Measurements from ENCODE around the gene ING5.

Gene ING5

DNA sequence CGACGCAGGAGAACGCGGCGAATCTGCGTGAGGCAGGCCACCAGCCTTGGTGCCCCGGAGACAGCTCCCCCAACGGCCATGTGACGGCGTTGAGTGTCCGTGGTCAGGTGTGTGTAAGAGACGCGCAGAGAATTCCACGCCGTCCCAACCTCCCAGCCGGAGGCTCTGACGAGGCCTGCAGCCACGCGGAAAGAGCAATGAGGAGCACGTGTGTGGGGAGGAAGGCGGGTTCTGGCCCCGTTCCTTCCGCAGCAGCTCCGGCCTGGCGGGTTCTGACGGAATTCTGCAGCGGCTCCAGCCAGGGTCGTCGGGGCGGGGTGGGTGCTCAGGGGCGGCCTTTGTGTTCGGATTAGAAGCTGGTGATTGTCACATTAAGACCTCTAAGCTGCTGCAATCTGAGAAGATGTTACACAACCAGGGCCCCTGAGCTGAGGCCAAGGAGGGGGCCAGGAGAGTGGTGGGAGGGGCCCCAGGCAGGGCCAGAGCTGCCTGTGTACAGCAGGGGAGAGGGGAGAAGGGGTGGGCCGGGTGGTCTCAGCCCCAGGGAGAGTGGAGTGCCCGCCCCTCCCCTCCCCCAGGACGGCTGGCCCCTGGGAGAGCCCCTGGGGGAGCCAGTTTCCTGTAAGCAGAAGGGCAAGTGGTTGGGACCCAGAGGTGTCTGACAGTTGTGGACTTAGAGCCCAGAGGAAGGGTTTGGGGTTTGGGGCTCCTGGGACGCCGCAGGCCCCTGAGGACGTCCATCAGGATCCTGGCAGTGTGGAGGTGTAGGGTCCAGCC is 69.6 kb downstream of the ING5 start:
- DNase-seq (ENCODE audit: low spot score), result no peak
- ChIA-PET CTCF (no interaction called here), POLR2A (ENCODE audit: low non-redundant PET) (no interaction called here)
- no peak overlapping the region for H3K27ac ChIP-seq
- TF ChIP-seq, protein P1, sequence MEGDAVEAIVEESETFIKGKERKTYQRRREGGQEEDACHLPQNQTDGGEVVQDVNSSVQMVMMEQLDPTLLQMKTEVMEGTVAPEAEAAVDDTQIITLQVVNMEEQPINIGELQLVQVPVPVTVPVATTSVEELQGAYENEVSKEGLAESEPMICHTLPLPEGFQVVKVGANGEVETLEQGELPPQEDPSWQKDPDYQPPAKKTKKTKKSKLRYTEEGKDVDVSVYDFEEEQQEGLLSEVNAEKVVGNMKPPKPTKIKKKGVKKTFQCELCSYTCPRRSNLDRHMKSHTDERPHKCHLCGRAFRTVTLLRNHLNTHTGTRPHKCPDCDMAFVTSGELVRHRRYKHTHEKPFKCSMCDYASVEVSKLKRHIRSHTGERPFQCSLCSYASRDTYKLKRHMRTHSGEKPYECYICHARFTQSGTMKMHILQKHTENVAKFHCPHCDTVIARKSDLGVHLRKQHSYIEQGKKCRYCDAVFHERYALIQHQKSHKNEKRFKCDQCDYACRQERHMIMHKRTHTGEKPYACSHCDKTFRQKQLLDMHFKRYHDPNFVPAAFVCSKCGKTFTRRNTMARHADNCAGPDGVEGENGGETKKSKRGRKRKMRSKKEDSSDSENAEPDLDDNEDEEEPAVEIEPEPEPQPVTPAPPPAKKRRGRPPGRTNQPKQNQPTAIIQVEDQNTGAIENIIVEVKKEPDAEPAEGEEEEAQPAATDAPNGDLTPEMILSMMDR (conservative IDR thresholded peaks at IDR 0.05; ENCODE audit: low read depth), result no peak

DNA sequence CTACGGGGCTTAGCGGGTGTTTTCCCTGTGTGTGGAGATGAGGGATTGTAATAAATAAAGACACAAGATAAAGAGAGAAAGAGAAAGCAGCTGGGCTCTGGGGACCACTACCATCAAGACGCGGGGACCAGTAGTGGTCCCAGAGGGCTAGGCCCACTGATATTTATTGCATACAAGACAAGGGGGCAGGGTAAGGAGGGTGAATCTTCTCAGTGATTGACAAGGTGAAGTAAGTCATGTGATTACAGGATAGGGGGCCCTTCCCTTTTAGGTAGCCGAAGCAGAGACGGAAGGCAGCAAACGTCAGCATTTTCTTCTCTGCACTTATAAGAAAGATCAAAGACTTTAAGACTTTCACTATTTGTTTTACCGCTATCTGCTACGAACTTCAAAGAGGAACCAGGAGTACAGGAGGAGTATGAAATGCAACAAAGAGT is 70.2 kb downstream of the ING5 start:
- no peak overlapping the region for H3K27ac ChIP-seq
- TF ChIP-seq, protein P1 (conservative IDR thresholded peaks at IDR 0.05; ENCODE audit: low read depth), result no peak
- DNase-seq (ENCODE audit: low spot score), result no peak
- ChIA-PET CTCF (no interaction called here), POLR2A (ENCODE audit: low non-redundant PET) (no interaction called here)

DNA sequence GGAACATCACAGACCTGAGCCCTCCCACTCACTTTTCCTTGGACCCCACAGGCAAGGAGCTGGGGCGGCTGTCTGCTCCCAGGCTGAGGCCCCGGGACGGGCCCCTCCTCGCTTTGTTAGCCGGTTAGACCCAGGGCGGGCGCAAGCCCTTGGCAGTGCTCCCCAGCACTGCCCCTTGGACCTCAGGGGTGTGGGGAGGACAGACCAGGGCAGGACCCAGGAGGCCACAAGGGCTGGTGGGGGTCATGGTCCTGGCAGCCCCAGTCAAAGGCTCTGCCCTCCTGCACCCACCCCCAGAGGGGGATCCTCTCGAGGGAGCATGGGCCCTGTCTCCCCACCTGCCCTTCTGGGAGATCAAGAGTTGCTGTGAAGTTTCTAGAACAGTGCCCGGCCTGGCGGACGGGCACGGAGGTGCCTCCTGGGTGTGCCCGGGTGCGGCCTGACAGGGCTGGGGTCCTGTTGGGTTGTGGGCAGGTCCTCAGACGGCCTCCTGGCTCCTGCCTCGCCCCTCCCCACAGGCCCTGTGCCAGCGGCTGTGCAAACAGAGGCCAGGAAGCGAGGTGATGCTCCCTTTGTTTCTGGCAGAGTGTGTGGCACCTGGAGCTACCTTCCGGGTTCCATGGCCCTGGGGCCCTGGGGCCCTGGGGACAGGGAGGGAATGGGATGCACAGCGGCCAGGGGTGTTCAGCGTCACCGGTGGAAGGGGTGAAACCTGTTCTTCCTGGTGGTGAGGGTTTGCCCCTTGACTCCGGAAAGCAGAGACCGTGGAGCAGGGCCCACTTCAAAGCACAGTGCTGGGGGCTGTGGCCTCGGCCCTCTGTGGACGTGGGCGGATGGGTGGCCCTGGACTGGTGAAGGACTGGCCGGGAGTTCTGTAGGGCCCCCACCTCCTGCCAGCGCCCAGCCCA is 71.9 kb downstream of the ING5 start:
- no peak overlapping the region for H3K27ac ChIP-seq
- TF ChIP-seq, protein P1 (conservative IDR thresholded peaks at IDR 0.05; ENCODE audit: low read depth), result no peak
- ChIA-PET CTCF (interaction anchor here (0.6 to 1.1 kb wide), 2 partner anchors 70 to 108 kb away, joined by 3 to 5 read pairs; no protein-coding TSS in a partner anchor), POLR2A (ENCODE audit: low non-redundant PET) (no interaction called here)
- no peak for DNase-seq (ENCODE audit: low spot score)

DNA sequence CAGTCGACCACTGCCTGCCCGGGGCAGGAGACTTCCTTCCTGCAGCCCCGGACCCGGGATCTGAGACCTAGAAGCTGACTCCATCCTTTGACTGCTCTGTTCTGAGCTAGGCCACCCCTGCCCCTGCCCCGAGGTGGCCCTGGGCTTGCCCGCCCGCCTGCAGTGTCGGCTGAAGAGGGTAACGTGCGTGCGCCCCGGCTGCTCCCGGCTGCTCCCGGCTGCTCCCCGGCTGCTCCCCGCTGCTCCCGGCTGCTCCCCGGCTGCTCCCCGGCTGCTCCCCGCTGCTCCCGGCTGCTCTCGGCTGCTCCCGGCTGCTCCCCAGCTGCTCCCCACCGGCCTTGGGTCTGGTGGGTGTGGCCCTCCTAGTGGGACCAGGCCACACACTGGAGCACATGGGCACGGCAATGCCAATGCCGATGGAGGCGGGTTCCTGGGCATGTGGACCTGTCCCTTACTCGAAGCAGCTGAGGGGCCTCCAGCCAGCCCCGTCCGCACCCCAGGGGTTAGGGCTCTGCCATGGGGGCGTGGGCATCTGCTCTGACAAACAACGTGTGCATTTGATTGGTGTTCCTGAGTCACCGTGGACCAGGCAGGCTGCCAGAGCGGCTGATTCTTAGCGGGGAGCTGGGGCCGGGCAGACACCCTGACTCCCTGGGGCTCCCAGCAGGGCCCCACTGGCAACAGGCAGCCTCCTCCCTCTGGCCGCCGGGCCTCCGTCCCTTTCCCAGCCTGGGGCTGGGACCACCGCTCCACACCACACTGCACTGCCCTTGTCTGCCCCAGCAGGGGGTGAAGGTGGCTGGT is 72.8 kb downstream of the ING5 start:
- CTCF ChIA-PET, result interaction anchor here (1.1 kb wide), 1 partner anchor 69 kb away, joined by 5 read pairs; no protein-coding TSS in a partner anchor
- POLR2A ChIA-PET (ENCODE audit: low non-redundant PET), result interaction anchor here (0.5 kb wide), 1 partner anchor 39 kb away, joined by 3 read pairs; no protein-coding TSS in a partner anchor
- TF ChIP-seq, protein P1 (conservative IDR thresholded peaks at IDR 0.05; ENCODE audit: low read depth), result no peak
- DNase-seq (ENCODE audit: low spot score), result peak; percentile 60
- no peak overlapping the region for H3K27ac ChIP-seq

DNA sequence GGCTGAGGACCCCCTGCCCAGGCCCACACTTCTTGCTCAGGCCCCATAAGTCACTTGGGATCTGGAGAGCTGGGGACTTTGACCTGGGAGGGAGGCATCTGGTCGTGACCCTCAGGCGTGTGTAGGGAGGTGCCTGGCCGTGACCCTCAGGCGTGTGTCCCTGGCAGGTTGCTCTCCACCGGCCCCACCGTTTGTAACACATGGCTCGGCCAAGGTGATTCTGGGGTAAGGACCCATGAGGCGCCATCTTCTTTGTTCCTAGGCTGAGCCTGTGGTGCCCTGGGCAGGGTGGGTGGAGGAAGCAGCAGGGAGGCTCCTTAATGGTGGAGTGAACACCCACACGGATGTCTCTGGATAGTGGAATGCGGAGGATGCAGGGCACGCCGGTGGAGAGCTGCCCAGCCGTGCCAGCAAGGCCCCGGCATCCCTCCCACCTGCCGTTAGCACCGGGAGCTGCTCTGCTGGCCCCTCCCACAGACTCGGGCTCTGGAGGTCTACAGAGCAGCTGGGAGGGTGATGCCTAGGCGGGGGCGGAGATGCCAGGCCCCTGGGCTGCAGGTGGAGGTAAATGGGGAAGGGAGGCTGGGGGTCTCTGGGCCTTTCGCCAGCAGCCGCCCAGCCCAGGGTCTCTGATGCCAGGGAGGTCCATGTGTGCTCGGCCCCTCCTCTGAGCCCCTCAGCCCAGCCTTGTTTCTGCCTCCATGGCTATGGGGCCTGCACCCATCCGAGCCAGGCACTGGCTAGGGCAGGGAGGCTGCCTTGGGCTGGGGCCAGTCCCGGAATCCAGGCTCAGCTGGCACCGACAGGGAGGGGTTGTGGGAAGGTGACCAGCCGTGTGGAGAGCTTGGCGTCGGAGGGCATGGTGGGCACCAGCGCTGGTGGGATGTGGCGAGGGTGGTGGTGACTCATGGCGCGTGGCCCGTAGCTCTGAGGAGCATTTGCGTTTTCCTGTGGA is 73.7 kb downstream of the ING5 start:
- ChIA-PET CTCF (interaction anchor here (1.1 kb wide), 1 partner anchor 68 kb away, joined by 5 read pairs; no protein-coding TSS in a partner anchor), POLR2A (ENCODE audit: low non-redundant PET) (interaction anchor here (0.5 to 0.8 kb wide), 2 partner anchors 20 to 126 kb away, joined by 3 read pairs; no protein-coding TSS in a partner anchor)
- DNase-seq (ENCODE audit: low spot score), result no peak
- H3K27ac ChIP-seq, result no peak overlapping the region
- TF ChIP-seq, protein P1 (conservative IDR thresholded peaks at IDR 0.05; ENCODE audit: low read depth), result no peak

Data from RWPE1 (cell line).